Activated B cell treated with CpG ODN at 0.5 μM for 24 hours (primary cell): ENCODE results near the gene MAN1A2. TPM values are rescaled to one million over a fixed set of nuclear protein-coding genes. Genes with fewer than 3 reads are reported as not detected.

Experiments
- ATAC-seq: fragments of 200-7000 bp; cut with Tn5 transposase; one replicate; pipeline ENCODE4 v1.10.0; 2021; ENCODE audit warnings: low read depth, mild to moderate bottlenecking, moderate library complexity
- CTCF ChIA-PET: fragments of 350-600 bp; sonication (Branson Sonifier 250); formaldehyde crosslinking; loops from one replicate; lab custom pipeline; 2021; ENCODE audit warnings: antibody characterized with exemption; lab: Charles Lee
- POLR2A ChIA-PET: fragments of 350-600 bp; sonication (Branson Sonifier 250); formaldehyde crosslinking; loops from one replicate; lab custom pipeline; 2021; ENCODE audit warnings: antibody characterized with exemption; lab: Charles Lee
- DNase-seq: peaks from one replicate; pipeline ENCODE4 v3.0.0; 2022
- H3K27ac Mint-ChIP-seq: one replicate; pipeline ENCODE4 v1.8.0; 2020; ENCODE audit warnings: mixed read lengths
- H3K27me3 Mint-ChIP-seq: one replicate; pipeline ENCODE4 v1.8.0; 2021; ENCODE audit warnings: mixed read lengths
- H3K36me3 Mint-ChIP-seq: one replicate; pipeline ENCODE4 v1.8.0; 2021; ENCODE audit warnings: low read depth, mixed read lengths
- H3K4me1 Mint-ChIP-seq: one replicate; pipeline ENCODE4 v1.8.0; 2021; ENCODE audit warnings: mixed read lengths
- H3K4me3 Mint-ChIP-seq: one replicate; pipeline ENCODE4 v1.8.0; 2020; ENCODE audit warnings: mild to moderate bottlenecking, mixed read lengths
- H3K9me3 Mint-ChIP-seq: one replicate; pipeline ENCODE4 v1.8.0; 2020; ENCODE audit warnings: mixed read lengths
- CTCF ChIP-seq: fragments of 200-600 bp; IDR thresholded peaks from one replicate; pipeline ENCODE4 v1.8.0; 2022; ENCODE audit warnings: antibody characterized with exemption, mild to moderate bottlenecking
- intact Hi-C: fragments of 100-400 bp; cut with micrococcal nuclease; formaldehyde crosslinking; loops from one replicate; pipeline ENCODE4 v1.15.1; 2024
- total RNA-seq: library from RNA; stranded (reverse); gene quantifications from 2 replicates; pipeline ENCODE4 v1.2.3, GENCODE V29; 2022

MAN1A2 gene
- total RNA-seq, 1 donor from 2014 or later = 46.0 TPM

- Mint-ChIP-seq H3K27me3 (no peaks in the 10 kb centered on the region), H3K4me3 (no peak overlapping the region), H3K9me3 (no peaks in the 10 kb centered on the region), H3K27ac (no peak overlapping the region), H3K36me3 (no peaks in the 10 kb centered on the region), H3K4me1 (no peaks in the 10 kb centered on the region)
- no peak for TF ChIP-seq CTCF
- no peak for ATAC-seq
- ChIA-PET POLR2A (no interaction called here), CTCF (interaction anchor here (1.2 kb wide), 1 partner anchor 209 kb away, joined by 3 read pairs; no protein-coding TSS in a partner anchor)
- no peak for DNase-seq
- intact Hi-C loops = no loop called here
These were observed 177.4 kb downstream of the MAN1A2 start for GRCh38 chr1:117544509-117545109.

- DNase-seq (no peak), ATAC-seq (no peak)
- CTCF ChIA-PET = no interaction called here
- Mint-ChIP-seq H3K4me1 (no peaks in the 10 kb centered on the region), H3K27ac (no peak overlapping the region), H3K36me3 (no peaks in the 10 kb centered on the region), H3K4me3 (no peak overlapping the region), H3K9me3 (no peaks in the 10 kb centered on the region), H3K27me3 (no peaks in the 10 kb centered on the region)
- POLR2A ChIA-PET = no interaction called here
- no peak for TF ChIP-seq CTCF
- intact Hi-C loops = no loop called here
These were observed 179.2 kb downstream of the MAN1A2 start for GRCh38 chr1:117546467-117546866.

- ATAC-seq = no peak
- DNase-seq = no peak
- no peak for TF ChIP-seq CTCF
- Mint-ChIP-seq H3K36me3 (no peaks in the 10 kb centered on the region), H3K9me3 (no peaks in the 10 kb centered on the region), H3K4me3 (no peak overlapping the region), H3K27me3 (no peaks in the 10 kb centered on the region), H3K4me1 (peaks cover 2% of the 10 kb centered on the region), H3K27ac (no peak overlapping the region)
- intact Hi-C loops = no loop called here
- ChIA-PET CTCF (no interaction called here), POLR2A (no interaction called here)
These were observed 186.2 kb downstream of the MAN1A2 start for GRCh38 chr1:117553471-117553870.

GRCh38 chr1:117555806-117556205 lies 188.6 kb downstream of the MAN1A2 start:
- no peak for TF ChIP-seq CTCF
- Mint-ChIP-seq H3K27ac (no peak overlapping the region), H3K27me3 (no peaks in the 10 kb centered on the region), H3K36me3 (no peaks in the 10 kb centered on the region), H3K9me3 (peaks cover 4% of the 10 kb centered on the region), H3K4me1 (peaks cover 2% of the 10 kb centered on the region), H3K4me3 (no peak overlapping the region)
- POLR2A ChIA-PET = no interaction called here
- intact Hi-C loops = no loop called here
- ATAC-seq = no peak
- DNase-seq = no peak
- CTCF ChIA-PET = interaction anchor here (1.0 kb wide), 1 partner anchor 21 kb away, joined by 4 read pairs; no protein-coding TSS in a partner anchor

GRCh38 chr1:117556341-117556740 lies 189.1 kb downstream of the MAN1A2 start:
- TF ChIP-seq CTCF = no peak
- intact Hi-C loops = no loop called here
- CTCF ChIA-PET = no interaction called here
- DNase-seq (no peak), ATAC-seq (no peak)
- no peaks in the 10 kb centered on the region for H3K27me3 Mint-ChIP-seq
- H3K27ac Mint-ChIP-seq = no peak overlapping the region
- H3K4me3 Mint-ChIP-seq = no peak overlapping the region
- H3K4me1 Mint-ChIP-seq = peaks cover 2% of the 10 kb centered on the region
- H3K9me3 Mint-ChIP-seq = peaks cover 4% of the 10 kb centered on the region
- POLR2A ChIA-PET = no interaction called here
- no peaks in the 10 kb centered on the region for H3K36me3 Mint-ChIP-seq
